Lower leg skin (tissue), 3 donors: ENCODE data around the gene RASSF3.

Experiments used
- POLR2A ChIP-seq, 2 donors: fragments of 450-650 bp; IDR thresholded peaks; one replicate each; pipeline ENCODE4 v1.6.1; 2016 to 2017; ENCODE audit warnings: antibody characterized with exemption in 2 of 2, mild to moderate bottlenecking in 1 of 2, moderate library complexity in 1 of 2
- TF ChIP-seq, protein P1 (sequence below), 3 donors: fragments of 450-650 bp; IDR thresholded peaks; one replicate each; pipeline ENCODE4 v1.5.1; 2016; ENCODE audit warnings: antibody characterized with exemption in 3 of 3, mild to moderate bottlenecking in 3 of 3, moderate library complexity in 2 of 3

DNA sequence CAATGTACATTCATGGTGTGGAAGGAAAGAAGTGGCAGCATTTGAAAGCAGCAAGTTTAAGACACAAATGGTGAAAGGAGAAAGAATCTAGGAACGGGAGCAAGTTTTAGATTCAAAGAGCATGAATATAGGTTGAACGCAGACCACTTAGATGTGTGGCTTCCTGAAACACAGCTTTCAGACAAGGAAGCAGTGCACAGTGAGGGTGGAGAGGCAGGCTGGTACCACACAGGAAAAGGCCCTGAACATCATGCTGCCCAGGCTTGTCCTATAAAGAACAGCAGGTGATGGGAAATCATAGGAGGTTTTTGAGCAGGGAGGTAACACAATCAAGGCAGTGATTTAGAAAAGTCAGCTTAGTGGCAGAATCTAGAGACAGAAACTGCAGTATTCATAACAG lies 113.3 kb downstream of the RASSF3 start:
- TF ChIP-seq, protein P1, sequence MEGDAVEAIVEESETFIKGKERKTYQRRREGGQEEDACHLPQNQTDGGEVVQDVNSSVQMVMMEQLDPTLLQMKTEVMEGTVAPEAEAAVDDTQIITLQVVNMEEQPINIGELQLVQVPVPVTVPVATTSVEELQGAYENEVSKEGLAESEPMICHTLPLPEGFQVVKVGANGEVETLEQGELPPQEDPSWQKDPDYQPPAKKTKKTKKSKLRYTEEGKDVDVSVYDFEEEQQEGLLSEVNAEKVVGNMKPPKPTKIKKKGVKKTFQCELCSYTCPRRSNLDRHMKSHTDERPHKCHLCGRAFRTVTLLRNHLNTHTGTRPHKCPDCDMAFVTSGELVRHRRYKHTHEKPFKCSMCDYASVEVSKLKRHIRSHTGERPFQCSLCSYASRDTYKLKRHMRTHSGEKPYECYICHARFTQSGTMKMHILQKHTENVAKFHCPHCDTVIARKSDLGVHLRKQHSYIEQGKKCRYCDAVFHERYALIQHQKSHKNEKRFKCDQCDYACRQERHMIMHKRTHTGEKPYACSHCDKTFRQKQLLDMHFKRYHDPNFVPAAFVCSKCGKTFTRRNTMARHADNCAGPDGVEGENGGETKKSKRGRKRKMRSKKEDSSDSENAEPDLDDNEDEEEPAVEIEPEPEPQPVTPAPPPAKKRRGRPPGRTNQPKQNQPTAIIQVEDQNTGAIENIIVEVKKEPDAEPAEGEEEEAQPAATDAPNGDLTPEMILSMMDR (IDR thresholded peaks at IDR 0.05), result no peak
- no peak for TF ChIP-seq POLR2A (IDR thresholded peaks at IDR 0.05)
